Urinary bladder (tissue), 4 donors: ENCODE results near the gene LDLRAD3. TPM values are rescaled to one million over a fixed set of nuclear protein-coding genes. Genes with fewer than 3 reads are reported as not detected.

Experiments used
- DNase-seq: peaks from one replicate; pipeline ENCODE4 v3.0.0-alpha.2; 2015; ENCODE audit errors: extremely low spot score
- H3K27ac ChIP-seq: one replicate; pipeline ENCODE4 v1.5.1; 2013; ENCODE audit warnings: low read depth, mild to moderate bottlenecking, moderate library complexity
- H3K36me3 ChIP-seq: one replicate; pipeline ENCODE4 v1.6.1; 2013; ENCODE audit warnings: mild to moderate bottlenecking, moderate library complexity; ENCODE audit not compliant: insufficient read depth
- H3K4me1 ChIP-seq: one replicate; pipeline ENCODE4 v1.6.1; 2013; ENCODE audit warnings: mild to moderate bottlenecking, moderate library complexity; ENCODE audit not compliant: insufficient read depth
- H3K4me3 ChIP-seq: one replicate; pipeline ENCODE4 v1.5.1; 2013; ENCODE audit warnings: low read depth, low read length
- WGBS: extraction: QIAGEN DNeasy Blood & Tissue Kit; methylation state at CpG from one replicate; pipeline ENCODE4 v1.1.7; 2013; 5-methylcytosine and 5-hydroxymethylcytosine counted together
- polyA plus RNA-seq: library from polyadenylated mRNA; stranded (reverse); fragments of 200-250 nt; gene quantifications from one replicate; pipeline ENCODE4 v1.2.3, GENCODE V29; 2013
- total RNA-seq: library from RNA; depleted of rRNA; stranded (reverse); fragments of >200 nt; gene quantifications from one replicate; pipeline ENCODE4 v1.2.3, GENCODE V29; 2014
- donor health status: healthy with polysubstance abuse.
- donor health status: healthy.

LDLRAD3 gene
- total and polyA plus RNA-seq, 2 donors, result 7.2 to 13.8 TPM

GRCh38 chr11:36013950-36014897 is 70.4 kb downstream of the LDLRAD3 start:
- Histone ChIP-seq H3K4me3 (no peak overlapping the region), H3K36me3 (no peaks in the 10 kb centered on the region), H3K27ac (no peak overlapping the region), H3K4me1 (peaks cover 1% of the 10 kb centered on the region)
- DNase-seq, result no peak
- 70% methylated on average over 8 of the region's 8 CpGs for WGBS

DNA sequence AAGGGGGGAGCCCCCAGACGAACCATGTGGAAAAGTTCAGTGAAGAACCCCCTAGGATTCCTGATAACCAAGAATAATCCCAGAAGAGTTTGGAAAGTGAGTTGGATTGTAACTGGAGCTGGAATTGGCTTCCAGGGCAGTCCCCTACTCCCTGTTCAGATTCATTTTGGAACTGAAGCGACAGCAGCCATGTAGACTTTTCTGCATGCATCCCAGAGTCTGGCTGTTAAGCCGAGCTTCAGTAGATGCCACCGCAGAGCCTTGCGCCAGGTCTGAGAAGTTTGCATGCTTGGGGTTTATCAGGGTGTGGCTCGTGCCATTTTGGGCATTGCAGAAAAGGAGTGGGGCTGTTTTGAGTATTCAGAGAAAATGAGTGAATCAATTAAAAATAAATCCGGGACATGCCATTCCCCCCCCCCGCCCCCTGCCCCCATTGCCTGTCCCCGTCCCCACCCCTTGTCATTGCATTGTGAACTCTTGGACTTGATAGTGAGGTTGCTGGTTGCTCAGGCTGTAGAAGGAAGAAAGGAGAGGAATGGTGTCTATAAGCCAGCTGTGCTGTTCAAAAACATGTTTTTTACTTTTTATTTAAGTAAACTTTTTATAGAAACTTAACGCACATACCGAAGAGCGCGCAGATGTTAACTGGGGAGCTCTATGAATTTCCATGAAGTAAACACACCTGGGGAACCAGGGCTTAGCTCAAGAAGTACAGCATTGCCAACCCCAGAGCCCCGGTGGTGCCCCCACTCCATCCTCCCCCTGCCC is 71.2 kb downstream of the LDLRAD3 start:
- no peak for DNase-seq
- H3K36me3 ChIP-seq, result no peaks in the 10 kb centered on the region
- no peaks in the 10 kb centered on the region for H3K4me1 ChIP-seq
- H3K4me3 ChIP-seq, result no peak overlapping the region
- WGBS, result 55% methylated on average over 14 of the region's 14 CpGs
- no peak overlapping the region for H3K27ac ChIP-seq

DNA sequence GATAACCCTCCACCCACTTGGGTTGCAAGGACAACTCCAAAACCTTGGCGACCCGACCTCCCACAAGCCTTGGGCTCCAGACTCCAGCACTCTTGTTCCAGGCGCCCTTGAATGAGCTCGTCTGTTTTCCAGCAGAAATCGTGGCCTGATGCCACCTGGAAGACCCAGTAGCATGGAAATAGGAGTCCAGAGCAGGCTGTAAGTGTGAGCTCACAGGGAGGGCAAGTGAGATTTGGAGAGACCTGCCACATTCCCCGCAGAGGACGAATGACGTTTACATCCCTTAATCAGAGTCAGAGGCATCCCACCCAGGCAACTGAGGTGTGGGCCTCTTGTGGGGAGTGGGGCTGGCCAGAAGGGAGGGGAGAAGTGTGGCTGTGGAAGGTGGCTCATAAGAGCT is 71.9 kb downstream of the LDLRAD3 start:
- Histone ChIP-seq H3K4me3 (no peak overlapping the region), H3K4me1 (no peaks in the 10 kb centered on the region), H3K36me3 (no peaks in the 10 kb centered on the region), H3K27ac (no peak overlapping the region)
- 56% methylated on average over 8 of the region's 8 CpGs for WGBS
- no peak for DNase-seq

DNA sequence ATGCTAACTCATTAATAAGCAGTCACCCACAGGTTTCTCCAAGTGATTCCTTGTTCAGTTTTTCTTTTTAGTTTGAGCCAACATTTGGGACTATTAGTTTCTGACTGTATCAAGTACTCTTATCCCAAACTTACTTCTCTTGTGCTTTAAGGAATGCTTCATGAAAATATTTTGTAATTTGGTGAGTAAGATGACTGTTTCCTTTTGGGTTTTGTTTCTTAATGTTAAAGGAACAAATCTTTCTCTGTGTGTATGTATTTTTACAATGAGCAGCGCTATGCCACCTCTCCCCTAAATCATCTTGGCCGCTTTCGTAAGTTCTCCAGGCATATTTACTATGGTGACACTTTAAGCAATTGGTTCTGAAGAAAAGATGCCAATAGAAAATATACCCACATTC is 72.4 kb downstream of the LDLRAD3 start:
- Histone ChIP-seq H3K4me3 (no peak overlapping the region), H3K27ac (no peak overlapping the region)
- 90% methylated on average over 3 of the region's 3 CpGs for WGBS

GRCh38 chr11:36016709-36017108 is 72.8 kb downstream of the LDLRAD3 start:
- H3K4me3 ChIP-seq, result no peak overlapping the region
- DNase-seq, result no peak
- H3K4me1 ChIP-seq, result no peaks in the 10 kb centered on the region
- 94% methylated on average over 4 of the region's 4 CpGs for WGBS
- no peak overlapping the region for H3K27ac ChIP-seq
- H3K36me3 ChIP-seq, result no peaks in the 10 kb centered on the region

More for the DNA sequence above, 72.4 kb downstream of the LDLRAD3 start:
- H3K4me1 ChIP-seq, result no peaks in the 10 kb centered on the region
- no peak for DNase-seq
- H3K36me3 ChIP-seq, result no peaks in the 10 kb centered on the region

- DNase-seq, result no peak
- Histone ChIP-seq H3K4me3 (no peak overlapping the region), H3K27ac (no peak overlapping the region), H3K4me1 (no peaks in the 10 kb centered on the region), H3K36me3 (no peaks in the 10 kb centered on the region)
- 76% methylated on average over 8 of the region's 8 CpGs for WGBS
These were observed 75.2 kb downstream of the LDLRAD3 start for GRCh38 chr11:36019005-36019596.

DNA sequence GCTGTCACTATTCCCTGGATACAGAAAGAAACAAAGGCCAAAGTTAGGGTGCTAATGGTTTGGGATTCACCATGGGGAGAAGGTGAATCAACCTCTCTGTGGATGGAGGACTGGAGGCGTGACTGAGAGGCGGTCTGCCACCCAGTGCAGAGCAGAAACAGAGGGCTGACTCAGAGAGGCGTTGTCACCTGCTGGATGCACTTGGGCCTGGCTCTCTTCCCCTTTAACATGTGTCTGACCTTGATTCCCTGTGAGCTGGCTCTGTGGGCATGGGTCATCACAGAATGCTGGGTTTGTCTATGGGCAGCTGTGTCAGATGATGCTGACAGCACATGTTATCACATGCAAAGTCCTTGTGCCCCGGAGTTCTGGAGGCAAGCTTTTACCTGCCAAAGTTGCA is 75.9 kb downstream of the LDLRAD3 start:
- Histone ChIP-seq H3K4me1 (no peaks in the 10 kb centered on the region), H3K36me3 (no peaks in the 10 kb centered on the region), H3K27ac (no peak overlapping the region), H3K4me3 (no peak overlapping the region)
- WGBS, result 88% methylated on average over 4 of the region's 4 CpGs
- DNase-seq, result no peak

GRCh38 chr11:36022882-36023281 is 79.0 kb downstream of the LDLRAD3 start:
- no peak overlapping the region for H3K27ac ChIP-seq
- no peak for DNase-seq
- WGBS, result 85% methylated on average over 7 of the region's 7 CpGs

GRCh38 chr11:36023922-36024321 is 80.1 kb downstream of the LDLRAD3 start:
- WGBS, result 20% methylated on average over 2 of the region's 2 CpGs
- Histone ChIP-seq H3K36me3 (no peaks in the 10 kb centered on the region), H3K27ac (no peak overlapping the region), H3K4me3 (no peak overlapping the region), H3K4me1 (no peaks in the 10 kb centered on the region)
- DNase-seq, result no peak

More at GRCh38 chr11:36022882-36023281, 79.0 kb downstream of the LDLRAD3 start:
- Histone ChIP-seq H3K4me1 (no peaks in the 10 kb centered on the region), H3K4me3 (no peak overlapping the region), H3K36me3 (no peaks in the 10 kb centered on the region)

DNA sequence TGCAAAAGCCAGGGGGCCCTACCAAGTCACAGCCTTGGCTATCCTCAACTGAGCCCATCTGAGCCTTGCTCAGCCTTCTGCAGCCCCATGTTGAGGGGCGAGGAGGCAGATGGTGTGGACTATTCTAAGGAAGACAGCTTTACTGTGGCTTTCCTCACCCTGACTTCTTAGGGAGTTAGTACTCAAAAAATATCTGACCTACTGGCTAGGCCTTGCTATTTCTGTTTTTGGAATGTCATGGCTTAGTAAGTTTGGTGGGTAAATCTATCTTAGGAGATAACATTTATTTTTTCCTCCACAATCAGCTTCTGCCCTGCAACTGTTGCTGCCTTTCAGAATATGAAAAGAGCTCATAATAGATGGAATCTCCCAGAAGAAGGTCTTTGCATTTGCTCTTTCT is 80.9 kb downstream of the LDLRAD3 start:
- Histone ChIP-seq H3K27ac (no peak overlapping the region), H3K36me3 (no peaks in the 10 kb centered on the region), H3K4me1 (no peaks in the 10 kb centered on the region), H3K4me3 (no peak overlapping the region)
- WGBS, result 94% methylated on average over 1 of the region's 1 CpG
- DNase-seq, result no peak

GRCh38 chr11:36026315-36026968 is 82.6 kb downstream of the LDLRAD3 start:
- no peak for DNase-seq
- no peaks in the 10 kb centered on the region for H3K36me3 ChIP-seq
- no peaks in the 10 kb centered on the region for H3K4me1 ChIP-seq
- H3K27ac ChIP-seq, result no peak overlapping the region
- WGBS, result 96% methylated on average over 6 of the region's 6 CpGs
- H3K4me3 ChIP-seq, result no peak overlapping the region

DNA sequence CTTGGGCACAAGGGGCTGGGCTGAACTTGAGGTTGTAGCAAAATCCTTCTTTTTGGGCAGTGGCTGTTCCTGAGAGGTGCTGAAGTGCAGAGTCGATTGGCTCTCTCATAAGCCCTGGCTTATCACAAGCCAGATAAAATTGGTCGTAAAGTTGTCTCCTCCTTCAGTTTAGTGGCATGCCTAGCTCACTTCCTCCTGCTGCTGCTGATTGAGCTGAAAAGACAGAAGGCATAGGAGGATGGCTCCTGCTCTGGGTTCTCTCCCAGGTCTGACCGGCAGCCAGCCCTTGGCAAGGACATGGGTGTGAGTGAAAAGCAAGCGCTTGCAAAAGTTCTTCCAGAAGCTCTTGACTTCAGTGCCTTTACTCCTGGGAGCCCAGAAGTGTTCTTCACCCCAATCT is 83.9 kb downstream of the LDLRAD3 start:
- WGBS, result 38% methylated on average over 4 of the region's 4 CpGs
- no peaks in the 10 kb centered on the region for H3K4me1 ChIP-seq
- H3K36me3 ChIP-seq, result no peaks in the 10 kb centered on the region
- DNase-seq, result no peak
- no peak overlapping the region for H3K4me3 ChIP-seq
- no peak overlapping the region for H3K27ac ChIP-seq

GRCh38 chr11:36029616-36030015 is 85.8 kb downstream of the LDLRAD3 start:
- Histone ChIP-seq H3K27ac (no peak overlapping the region), H3K4me1 (no peaks in the 10 kb centered on the region), H3K36me3 (no peaks in the 10 kb centered on the region), H3K4me3 (no peak overlapping the region)
- no peak for DNase-seq
- WGBS, result 94% methylated on average over 4 of the region's 4 CpGs
